WTC11 (cell line): ENCODE data around the gene NANOGP8. TPM values are rescaled to one million over a fixed set of nuclear protein-coding genes. Genes with fewer than 3 reads are reported as not detected.

ENCODE experiments used
- ATAC-seq: fragments of 200-7000 bp; cut with Tn5 transposase; 2 replicates; pipeline ENCODE4 v1.10.0; 2021; ENCODE audit warnings: mild to moderate bottlenecking, moderate library complexity
- CTCF ChIA-PET: fragments of 300-600 bp; sonication (Branson Sonifier 250); formaldehyde crosslinking; loops from one replicate; lab custom pipeline; 2021; ENCODE audit warnings: antibody characterized with exemption; lab: Charles Lee
- POLR2A ChIA-PET: fragments of 350-600 bp; sonication (Branson Sonifier 250); formaldehyde crosslinking; loops from one replicate; lab custom pipeline; 2021; ENCODE audit warnings: antibody characterized with exemption; lab: Charles Lee
- DNase-seq: peaks from one replicate; pipeline ENCODE4 v3.0.0; 2021; ENCODE audit warnings: low spot score
- H3K27ac Mint-ChIP-seq: 2 replicates; pipeline ENCODE4 v1.8.0; 2021; ENCODE audit warnings: mixed read lengths
- H3K27me3 Mint-ChIP-seq: 2 replicates; pipeline ENCODE4 v1.8.0; 2021; ENCODE audit warnings: low read depth, mild to moderate bottlenecking, moderate library complexity, mixed read lengths
- H3K36me3 Mint-ChIP-seq: 2 replicates; pipeline ENCODE4 v1.8.0; 2021; ENCODE audit warnings: mixed read lengths
- H3K4me1 Mint-ChIP-seq: 2 replicates; pipeline ENCODE4 v1.8.0; 2022; ENCODE audit warnings: mixed read lengths
- H3K4me3 Mint-ChIP-seq: 2 replicates; pipeline ENCODE4 v1.8.0; 2021; ENCODE audit warnings: mild to moderate bottlenecking, moderate library complexity, mixed read lengths
- H3K9me3 Mint-ChIP-seq: 2 replicates; pipeline ENCODE4 v1.8.0; 2021; ENCODE audit warnings: mixed read lengths
- ATF1 ChIP-seq: sonication (generic); formaldehyde crosslinking; IDR thresholded peaks from 2 replicates; pipeline ENCODE4 v1.8.1; 2023; ENCODE audit warnings: mild to moderate bottlenecking, moderate library complexity, missing genetic modification reagents
- CREB1 ChIP-seq: sonication (generic); formaldehyde crosslinking; IDR thresholded peaks from 2 replicates; pipeline ENCODE4 v1.8.0; 2023; ENCODE audit warnings: mild to moderate bottlenecking, missing genetic modification reagents
- CREM ChIP-seq: sonication (generic); formaldehyde crosslinking; IDR thresholded peaks from 2 replicates; pipeline ENCODE4 v1.8.1; 2022; ENCODE audit warnings: mild to moderate bottlenecking, missing genetic modification reagents, moderate library complexity
- ELF4 ChIP-seq: sonication (generic); formaldehyde crosslinking; IDR thresholded peaks from 2 replicates; pipeline ENCODE4 v1.8.1; 2022; ENCODE audit warnings: low read depth, mild to moderate bottlenecking, moderate library complexity, missing genetic modification reagents
- FOXJ3 ChIP-seq: sonication (generic); formaldehyde crosslinking; IDR thresholded peaks from 2 replicates; pipeline ENCODE4 v1.9.0; 2021; ENCODE audit warnings: missing genetic modification reagents, mild to moderate bottlenecking, borderline replicate concordance
- GRHL2 ChIP-seq: fragments of 250-450 bp; sonication (Bioruptor Pico); IDR thresholded peaks from 2 replicates; pipeline ENCODE4 v1.8.0; 2022; ENCODE audit warnings: mild to moderate bottlenecking, moderate library complexity; ENCODE audit not compliant: insufficient replicate concordance, severe bottlenecking
- JUN ChIP-seq: sonication (generic); formaldehyde crosslinking; IDR thresholded peaks from 2 replicates; pipeline ENCODE4 v1.8.0; 2023; ENCODE audit warnings: mild to moderate bottlenecking, missing genetic modification reagents
- MXD4 ChIP-seq: fragments of 250-450 bp; sonication (Bioruptor Pico); IDR thresholded peaks from 2 replicates; pipeline ENCODE4 v1.8.0; 2021; ENCODE audit warnings: mild to moderate bottlenecking, moderate library complexity, borderline replicate concordance
- MYBL2 ChIP-seq: sonication (generic); formaldehyde crosslinking; IDR thresholded peaks from 2 replicates; pipeline ENCODE4 v1.8.1; 2023; ENCODE audit warnings: mild to moderate bottlenecking, moderate library complexity, missing genetic modification reagents
- NFYB ChIP-seq: sonication (generic); formaldehyde crosslinking; conservative IDR thresholded peaks from 2 replicates; pipeline ENCODE4 v1.8.0; 2022; ENCODE audit warnings: low read depth, missing genetic modification reagents
- TEAD4 ChIP-seq: sonication (generic); formaldehyde crosslinking; IDR thresholded peaks from 2 replicates; pipeline ENCODE4 v1.8.0; 2022; ENCODE audit warnings: mild to moderate bottlenecking, missing genetic modification reagents
- ZBTB21 ChIP-seq: sonication (generic); formaldehyde crosslinking; IDR thresholded peaks from 2 replicates; pipeline ENCODE4 v1.8.1; 2023; ENCODE audit warnings: mild to moderate bottlenecking, missing genetic modification reagents, borderline replicate concordance
- ZNF232 ChIP-seq: sonication (generic); formaldehyde crosslinking; IDR thresholded peaks from 2 replicates; pipeline ENCODE4 v1.8.0; 2022; ENCODE audit warnings: mild to moderate bottlenecking, missing genetic modification reagents
- total RNA-seq: library from RNA; stranded (reverse); gene quantifications from 3 replicates; pipeline ENCODE4 v1.2.3, GENCODE V29; 2021
- TF ChIP-seq, protein P1 (sequence below): fragments of 250-450 bp; sonication (Bioruptor Pico); IDR thresholded peaks from 2 replicates; pipeline ENCODE4 v1.9.0; 2021; ENCODE audit warnings: mild to moderate bottlenecking, borderline replicate concordance
- TF ChIP-seq, protein P2 (sequence below): sonication (generic); formaldehyde crosslinking; IDR thresholded peaks from 2 replicates; pipeline ENCODE4 v1.8.0; 2023; ENCODE audit warnings: missing genetic modification reagents
- TF ChIP-seq, protein P3 (sequence below): fragments of 250-450 bp; sonication (Bioruptor Pico); conservative IDR thresholded peaks from 2 replicates; pipeline ENCODE4 v1.9.0; 2021; ENCODE audit warnings: mild to moderate bottlenecking
- TF ChIP-seq, protein P4 (sequence below): sonication (generic); formaldehyde crosslinking; IDR thresholded peaks from 2 replicates; pipeline ENCODE4 v1.8.1; 2022; ENCODE audit warnings: mild to moderate bottlenecking, moderate library complexity, missing genetic modification reagents
- TF ChIP-seq, protein P5 (sequence below): fragments of 250-450 bp; sonication (Bioruptor Pico); IDR thresholded peaks from 2 replicates; pipeline ENCODE4 v1.9.0; 2021; ENCODE audit warnings: moderate library complexity, mild to moderate bottlenecking, inconsistent platforms, borderline replicate concordance

The NANOGP8 gene
- total RNA-seq, 1 experiment from 2014 or later: 2.1 TPM

DNA sequence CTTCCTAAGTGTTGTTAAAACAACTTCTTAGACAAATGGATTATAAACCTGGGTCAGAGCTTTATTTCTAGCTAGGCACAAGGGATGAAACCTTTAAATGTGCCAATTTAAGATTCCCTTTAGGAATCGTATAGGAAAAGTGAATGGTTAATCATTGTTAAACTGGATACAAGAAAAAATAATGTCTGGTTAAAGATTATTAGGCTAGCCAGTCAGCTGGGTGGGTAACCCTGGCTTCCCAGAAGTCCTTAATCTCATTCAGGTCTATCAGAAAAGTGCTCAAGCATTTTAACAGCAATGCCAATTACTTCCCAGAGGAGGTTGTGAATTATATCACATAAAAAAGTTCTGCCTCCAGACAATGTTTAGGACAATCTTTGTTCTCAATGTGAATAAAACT is 37.6 kb downstream of the NANOGP8 start (continued):
- TF ChIP-seq, protein P1, sequence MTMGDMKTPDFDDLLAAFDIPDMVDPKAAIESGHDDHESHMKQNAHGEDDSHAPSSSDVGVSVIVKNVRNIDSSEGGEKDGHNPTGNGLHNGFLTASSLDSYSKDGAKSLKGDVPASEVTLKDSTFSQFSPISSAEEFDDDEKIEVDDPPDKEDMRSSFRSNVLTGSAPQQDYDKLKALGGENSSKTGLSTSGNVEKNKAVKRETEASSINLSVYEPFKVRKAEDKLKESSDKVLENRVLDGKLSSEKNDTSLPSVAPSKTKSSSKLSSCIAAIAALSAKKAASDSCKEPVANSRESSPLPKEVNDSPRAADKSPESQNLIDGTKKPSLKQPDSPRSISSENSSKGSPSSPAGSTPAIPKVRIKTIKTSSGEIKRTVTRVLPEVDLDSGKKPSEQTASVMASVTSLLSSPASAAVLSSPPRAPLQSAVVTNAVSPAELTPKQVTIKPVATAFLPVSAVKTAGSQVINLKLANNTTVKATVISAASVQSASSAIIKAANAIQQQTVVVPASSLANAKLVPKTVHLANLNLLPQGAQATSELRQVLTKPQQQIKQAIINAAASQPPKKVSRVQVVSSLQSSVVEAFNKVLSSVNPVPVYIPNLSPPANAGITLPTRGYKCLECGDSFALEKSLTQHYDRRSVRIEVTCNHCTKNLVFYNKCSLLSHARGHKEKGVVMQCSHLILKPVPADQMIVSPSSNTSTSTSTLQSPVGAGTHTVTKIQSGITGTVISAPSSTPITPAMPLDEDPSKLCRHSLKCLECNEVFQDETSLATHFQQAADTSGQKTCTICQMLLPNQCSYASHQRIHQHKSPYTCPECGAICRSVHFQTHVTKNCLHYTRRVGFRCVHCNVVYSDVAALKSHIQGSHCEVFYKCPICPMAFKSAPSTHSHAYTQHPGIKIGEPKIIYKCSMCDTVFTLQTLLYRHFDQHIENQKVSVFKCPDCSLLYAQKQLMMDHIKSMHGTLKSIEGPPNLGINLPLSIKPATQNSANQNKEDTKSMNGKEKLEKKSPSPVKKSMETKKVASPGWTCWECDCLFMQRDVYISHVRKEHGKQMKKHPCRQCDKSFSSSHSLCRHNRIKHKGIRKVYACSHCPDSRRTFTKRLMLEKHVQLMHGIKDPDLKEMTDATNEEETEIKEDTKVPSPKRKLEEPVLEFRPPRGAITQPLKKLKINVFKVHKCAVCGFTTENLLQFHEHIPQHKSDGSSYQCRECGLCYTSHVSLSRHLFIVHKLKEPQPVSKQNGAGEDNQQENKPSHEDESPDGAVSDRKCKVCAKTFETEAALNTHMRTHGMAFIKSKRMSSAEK (CRISPR knock-in tag): no peak
- TF ChIP-seq, protein P2, sequence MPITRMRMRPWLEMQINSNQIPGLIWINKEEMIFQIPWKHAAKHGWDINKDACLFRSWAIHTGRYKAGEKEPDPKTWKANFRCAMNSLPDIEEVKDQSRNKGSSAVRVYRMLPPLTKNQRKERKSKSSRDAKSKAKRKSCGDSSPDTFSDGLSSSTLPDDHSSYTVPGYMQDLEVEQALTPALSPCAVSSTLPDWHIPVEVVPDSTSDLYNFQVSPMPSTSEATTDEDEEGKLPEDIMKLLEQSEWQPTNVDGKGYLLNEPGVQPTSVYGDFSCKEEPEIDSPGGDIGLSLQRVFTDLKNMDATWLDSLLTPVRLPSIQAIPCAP (CRISPR knock-in tag): no peak
- TF ChIP-seq MXD4: no peak
- TF ChIP-seq, all 79 proteins: peak for 0

DNA sequence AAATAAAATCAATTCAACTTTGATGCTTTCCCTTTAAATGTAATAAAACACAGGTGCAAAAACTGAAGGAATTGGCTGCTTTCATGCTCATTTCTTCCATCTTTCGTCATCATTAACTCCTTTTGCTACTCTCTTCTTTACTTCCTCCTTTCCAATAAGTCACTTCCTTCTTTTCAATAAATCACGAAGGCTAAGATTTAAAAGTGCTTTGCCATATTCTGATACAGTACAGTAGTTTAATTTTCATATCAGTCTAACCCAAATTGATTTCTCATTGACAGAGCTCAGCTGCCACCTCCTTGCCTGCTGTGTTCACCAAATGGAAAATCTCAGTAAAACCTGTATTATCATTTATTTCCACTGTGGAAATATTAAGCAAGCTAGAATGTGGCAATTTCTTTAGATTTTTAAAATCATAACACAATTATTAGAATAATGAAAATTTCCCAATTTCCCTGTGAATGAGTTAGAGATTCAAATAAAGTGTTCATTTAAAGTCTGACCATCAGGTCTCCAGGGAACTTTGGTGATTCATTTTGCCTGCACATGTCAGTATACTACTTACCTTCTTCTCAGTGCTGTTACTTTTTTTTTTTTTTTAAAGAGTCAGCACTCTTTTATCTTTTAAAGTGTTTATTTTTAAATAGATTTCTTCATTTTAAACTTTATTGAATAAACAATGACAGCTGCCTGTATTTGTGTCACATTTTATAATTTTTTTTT is 41.6 kb downstream of the NANOGP8 start:
- ATAC-seq: no peak
- peaks cover 3% of the 10 kb centered on the region; the same call in 1 of the 2 replicates for H3K9me3 Mint-ChIP-seq
- CTCF ChIA-PET: no interaction called here
- DNase-seq: no peak
- peak overlapping the region; percentile 38 for H3K27ac Mint-ChIP-seq
- peaks cover 3% of the 10 kb centered on the region; the same call in 1 of the 2 replicates for H3K36me3 Mint-ChIP-seq
- no peaks in the 10 kb centered on the region for H3K27me3 Mint-ChIP-seq
- TF ChIP-seq TEAD4 (no peak), ZNF232 (no peak), JUN (CRISPR knock-in tag) (no peak), ATF1 (CRISPR knock-in tag) (no peak), MYBL2 (CRISPR knock-in tag) (no peak)
- TF ChIP-seq, protein P3, sequence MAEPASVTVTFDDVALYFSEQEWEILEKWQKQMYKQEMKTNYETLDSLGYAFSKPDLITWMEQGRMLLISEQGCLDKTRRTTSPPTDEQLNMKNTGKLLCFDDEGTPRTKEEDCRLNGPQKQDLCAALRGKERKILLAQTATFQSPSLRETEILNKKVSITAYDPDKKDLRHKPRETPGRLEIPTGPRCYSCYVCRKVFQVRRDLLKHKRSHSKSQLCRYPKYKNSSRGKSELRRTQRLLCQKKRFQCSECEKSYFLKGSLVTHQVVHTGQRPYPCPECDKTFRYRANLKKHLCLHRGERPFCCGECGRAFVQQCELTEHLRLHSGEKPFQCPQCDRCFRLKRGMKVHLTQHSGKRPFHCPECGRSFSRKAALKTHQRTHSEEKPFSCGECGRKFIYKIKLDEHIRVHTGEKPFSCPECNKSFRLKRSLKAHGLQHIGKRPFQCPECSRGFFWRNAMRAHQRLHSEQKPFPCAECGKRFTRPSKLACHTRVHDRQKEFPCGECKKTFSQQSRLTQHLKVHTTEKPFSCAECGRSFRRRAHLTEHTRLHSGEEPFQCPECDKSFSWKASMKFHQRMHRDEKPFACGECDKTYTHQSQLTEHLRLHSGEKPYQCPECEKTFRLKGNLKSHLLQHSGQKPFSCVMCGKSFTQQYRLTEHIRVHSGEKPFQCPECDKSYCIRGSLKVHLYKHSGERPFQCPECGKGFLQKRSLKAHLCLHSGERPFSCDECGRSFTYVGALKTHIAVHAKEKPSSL (CRISPR knock-in tag): no peak
- no peak overlapping the region for H3K4me3 Mint-ChIP-seq
- POLR2A ChIA-PET: no interaction called here
- H3K4me1 Mint-ChIP-seq: peaks cover 38% of the 10 kb centered on the region

DNA sequence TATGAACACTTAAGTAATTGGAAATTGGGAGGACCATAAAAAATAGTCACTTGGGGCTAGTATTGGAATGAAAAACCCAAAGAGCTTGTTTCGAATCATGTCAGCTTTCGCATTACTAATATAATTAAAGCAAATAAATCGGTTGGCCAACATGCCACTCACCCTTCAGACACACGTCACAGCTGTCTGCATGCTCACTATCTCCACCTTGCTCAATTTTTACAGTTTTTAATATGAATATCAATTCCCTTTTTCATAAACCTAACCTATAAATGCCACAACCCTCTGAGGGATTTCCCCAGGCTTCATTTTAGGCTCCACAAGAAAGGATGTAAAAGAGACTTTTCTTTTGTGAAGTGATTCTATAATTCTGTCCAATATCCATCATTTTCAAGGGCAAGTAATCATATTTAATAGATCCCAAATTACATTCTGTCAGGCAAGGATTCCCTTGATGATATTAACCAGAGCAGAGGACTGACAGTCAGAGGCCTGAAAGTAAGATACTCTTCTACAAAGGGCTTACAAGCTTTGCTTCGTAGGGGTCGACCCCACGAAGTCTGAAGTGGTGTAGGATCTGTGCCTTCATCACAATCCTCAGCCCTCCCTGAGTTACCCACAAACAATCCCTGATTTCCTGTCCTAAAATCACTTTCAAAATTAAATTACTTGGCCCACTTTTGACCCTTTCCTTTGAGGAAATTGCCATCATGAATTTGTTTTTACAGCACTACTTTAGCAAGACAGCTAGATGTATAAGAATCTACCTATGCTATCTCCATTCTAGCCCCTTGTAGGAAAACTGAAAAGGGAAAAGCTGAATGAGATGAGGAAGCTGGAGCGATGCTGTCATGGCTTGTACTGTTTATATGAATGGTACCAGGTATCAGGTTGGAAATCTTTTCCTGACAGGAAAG is 44.5 kb downstream of the NANOGP8 start:
- Mint-ChIP-seq H3K27ac (peak overlapping the region; percentile 69), H3K4me1 (peaks cover 50% of the 10 kb centered on the region), H3K36me3 (peaks cover 3% of the 10 kb centered on the region; the same call in 1 of the 2 replicates), H3K9me3 (peaks cover 6% of the 10 kb centered on the region; the same call in 1 of the 2 replicates), H3K27me3 (no peaks in the 10 kb centered on the region), H3K4me3 (no peak overlapping the region)
- no peak for DNase-seq
- ChIA-PET CTCF (interaction anchor here (1.0 to 1.1 kb wide), 2 partner anchors 9 to 22 kb away, joined by 3 to 4 read pairs; no protein-coding TSS in a partner anchor), POLR2A (interaction anchor here (0.9 kb wide), 1 partner anchor 16 kb away, joined by 3 read pairs; no protein-coding TSS in a partner anchor)
- no peak for ATAC-seq
- TF ChIP-seq FOXJ3 (CRISPR knock-in tag): no peak
- TF ChIP-seq CREM (CRISPR knock-in tag): no peak
- TF ChIP-seq GRHL2 (CRISPR knock-in tag): no peak
- TF ChIP-seq ZNF232: no peak
- no peak for TF ChIP-seq CREB1 (CRISPR knock-in tag)
- TF ChIP-seq MYBL2 (CRISPR knock-in tag): no peak
- TF ChIP-seq, protein P4, sequence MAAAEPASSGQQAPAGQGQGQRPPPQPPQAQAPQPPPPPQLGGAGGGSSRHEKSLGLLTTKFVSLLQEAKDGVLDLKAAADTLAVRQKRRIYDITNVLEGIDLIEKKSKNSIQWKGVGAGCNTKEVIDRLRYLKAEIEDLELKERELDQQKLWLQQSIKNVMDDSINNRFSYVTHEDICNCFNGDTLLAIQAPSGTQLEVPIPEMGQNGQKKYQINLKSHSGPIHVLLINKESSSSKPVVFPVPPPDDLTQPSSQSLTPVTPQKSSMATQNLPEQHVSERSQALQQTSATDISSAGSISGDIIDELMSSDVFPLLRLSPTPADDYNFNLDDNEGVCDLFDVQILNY: no peak
- TF ChIP-seq, protein P5, sequence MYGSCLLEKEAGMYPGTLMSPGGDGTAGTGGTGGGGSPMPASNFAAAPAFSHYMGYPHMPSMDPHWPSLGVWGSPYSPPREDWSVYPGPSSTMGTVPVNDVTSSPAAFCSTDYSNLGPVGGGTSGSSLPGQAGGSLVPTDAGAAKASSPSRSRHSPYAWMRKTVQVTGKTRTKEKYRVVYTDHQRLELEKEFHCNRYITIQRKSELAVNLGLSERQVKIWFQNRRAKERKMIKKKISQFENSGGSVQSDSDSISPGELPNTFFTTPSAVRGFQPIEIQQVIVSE (CRISPR knock-in tag): no peak
- TF ChIP-seq, protein P2 (CRISPR knock-in tag): no peak
- no peak for TF ChIP-seq ZBTB21 (CRISPR knock-in tag)
- TF ChIP-seq ELF4: no peak
- no peak for TF ChIP-seq NFYB (CRISPR knock-in tag)
